Tibial artery (tissue), 4 donors: ENCODE data around the gene ACOXL.

ENCODE experiments used
- DNase-seq, 2 donors: peaks; one replicate each; pipeline ENCODE4 v3.0.0-alpha.2; 2019
- H3K27ac ChIP-seq, 2 donors: fragments of 200-600 bp; sonication (generic) in 1 of 2; 1 replicate in 1 of 2; 2 replicates in 1 of 2; pipeline ENCODE4 v1.5.1; 2018 to 2019; ENCODE audit warnings: mild to moderate bottlenecking in 1 of 2
- H3K27me3 ChIP-seq, 2 donors: fragments of 200-600 bp; sonication (generic) in 1 of 2; one replicate each; pipeline versions ENCODE4 v1.5.1 to v1.6.0; 2016 to 2019
- H3K36me3 ChIP-seq, 3 donors: fragments of 200-600 bp; sonication (generic) in 2 of 3; one replicate each; pipeline ENCODE4 v1.5.1; 2016 to 2019; ENCODE audit warnings: mild to moderate bottlenecking in 2 of 3
- H3K4me1 ChIP-seq, 4 donors: fragments of 200-600 bp; sonication (generic) in 2 of 4; 1 replicate in 3 of 4; 2 replicates in 1 of 4; pipeline ENCODE4 v1.5.1; 2016 to 2019
- H3K4me3 ChIP-seq, 2 donors: fragments of 200-600 bp; sonication (generic) in 1 of 2; 1 replicate in 1 of 2; 2 replicates in 1 of 2; pipeline ENCODE4 v1.5.1; 2018 to 2019; ENCODE audit warnings: mild to moderate bottlenecking in 2 of 2
- H3K9me3 ChIP-seq, 3 donors: fragments of 200-600 bp; sonication (generic) in 1 of 3; one replicate each; pipeline ENCODE4 v1.5.1; 2016 to 2019
- CTCF ChIP-seq, 2 experiments: fragments of 200-600 bp in 1 of 2; fragments of 450-650 bp in 1 of 2; IDR thresholded peaks; one replicate each; pipeline ENCODE4 v1.5.1; 2017 to 2019; ENCODE audit warnings: antibody characterized with exemption in 2 of 2, mild to moderate bottlenecking in 1 of 2, moderate library complexity in 1 of 2
- intact Hi-C: fragments of 100-400 bp; cut with DNase I; formaldehyde crosslinking; loops from one replicate; pipeline ENCODE4 v1.15.0; 2023; ENCODE audit warnings: low total_unique reads

ACOXL gene

GRCh38 chr2:110718382-110718781, 14.0 kb upstream of the ACOXL start:
- no peaks in the 10 kb centered on the region for H3K27me3 ChIP-seq
- H3K4me1 ChIP-seq, result peaks cover 3 to 40% (median 19%) of the 10 kb centered on the region in 4 donors
- no peak overlapping the region for H3K27ac ChIP-seq
- no peak overlapping the region for H3K4me3 ChIP-seq
- no peak for TF ChIP-seq CTCF (IDR thresholded peaks at IDR 0.05)
- intact Hi-C loops, result no loop called here
- no peaks in the 10 kb centered on the region for H3K9me3 ChIP-seq
- no peaks in the 10 kb centered on the region for H3K36me3 ChIP-seq
- DNase-seq, result no peak

- DNase-seq, result no peak
- Histone ChIP-seq H3K27ac (no peak overlapping the region), H3K4me3 (no peak overlapping the region), H3K4me1 (peaks cover 3 to 40% (median 19%) of the 10 kb centered on the region in 4 donors), H3K9me3 (no peaks in the 10 kb centered on the region), H3K36me3 (no peaks in the 10 kb centered on the region), H3K27me3 (no peaks in the 10 kb centered on the region)
- TF ChIP-seq CTCF (IDR thresholded peaks at IDR 0.05), result no peak
- intact Hi-C loops, result no loop called here
Observed at GRCh38 chr2:110718990-110719389, 13.4 kb upstream of the ACOXL start.

GRCh38 chr2:110720547-110720946, 11.8 kb upstream of the ACOXL start:
- no peaks in the 10 kb centered on the region for H3K9me3 ChIP-seq
- DNase-seq, result no peak
- no peak for TF ChIP-seq CTCF (IDR thresholded peaks at IDR 0.05)
- no peak overlapping the region for H3K4me3 ChIP-seq
- no peak overlapping the region for H3K27ac ChIP-seq
- H3K27me3 ChIP-seq, result no peaks in the 10 kb centered on the region
- H3K4me1 ChIP-seq, result peaks cover 3 to 34% (median 18%) of the 10 kb centered on the region in 4 donors
- intact Hi-C loops, result no loop called here
- no peaks in the 10 kb centered on the region for H3K36me3 ChIP-seq

- no peak for DNase-seq
- intact Hi-C loops, result no loop called here
- Histone ChIP-seq H3K9me3 (no peaks in the 10 kb centered on the region), H3K4me3 (no peak overlapping the region), H3K4me1 (peaks cover 0 to under 1% (median 0%) of the 10 kb centered on the region in 4 donors), H3K27ac (no peak overlapping the region), H3K27me3 (no peaks in the 10 kb centered on the region), H3K36me3 (no peaks in the 10 kb centered on the region)
- TF ChIP-seq CTCF (IDR thresholded peaks at IDR 0.05), result no peak
Observed at GRCh38 chr2:110724820-110725219, 7.6 kb upstream of the ACOXL start.

- intact Hi-C loops, result no loop called here
- Histone ChIP-seq H3K27ac (no peak overlapping the region), H3K9me3 (no peaks in the 10 kb centered on the region), H3K4me1 (no peaks in the 10 kb centered on the region), H3K27me3 (no peaks in the 10 kb centered on the region), H3K4me3 (no peak overlapping the region), H3K36me3 (no peaks in the 10 kb centered on the region)
- DNase-seq, result no peak
- TF ChIP-seq CTCF (IDR thresholded peaks at IDR 0.05), result no peak
Observed at GRCh38 chr2:110725370-110725769, 7.0 kb upstream of the ACOXL start.

GRCh38 chr2:110725859-110726258, 6.5 kb upstream of the ACOXL start:
- Histone ChIP-seq H3K36me3 (no peaks in the 10 kb centered on the region), H3K4me3 (no peak overlapping the region), H3K27me3 (no peaks in the 10 kb centered on the region), H3K27ac (no peak overlapping the region), H3K4me1 (no peaks in the 10 kb centered on the region), H3K9me3 (no peaks in the 10 kb centered on the region)
- intact Hi-C loops, result no loop called here
- TF ChIP-seq CTCF (IDR thresholded peaks at IDR 0.05), result no peak
- DNase-seq, result no peak
